Tibial nerve (tissue), 4 donors: Measurements from ENCODE around the gene SORCS2. TPM values are rescaled to one million over a fixed set of nuclear protein-coding genes. Genes with fewer than 3 reads are reported as not detected.

Source experiments
- DNase-seq, 2 donors: peaks; one replicate each; pipeline ENCODE4 v3.0.0-alpha.2; 2019; ENCODE audit warnings: low spot score in 2 of 2
- H3K27ac ChIP-seq, 4 donors: fragments of 200-600 bp; sonication (generic) in 3 of 4; one replicate each; pipeline ENCODE4 v1.5.1; 2017 to 2019; ENCODE audit warnings: mild to moderate bottlenecking in 1 of 4
- H3K27me3 ChIP-seq, 2 donors: fragments of 200-600 bp; sonication (generic) in 1 of 2; one replicate each; pipeline versions ENCODE4 v1.5.1 to v1.6.0; 2017 to 2019
- H3K36me3 ChIP-seq, 3 donors: fragments of 200-600 bp; sonication (generic); one replicate each; pipeline ENCODE4 v1.5.1; 2018 to 2019
- H3K4me1 ChIP-seq, 4 donors: fragments of 200-600 bp; sonication (generic) in 3 of 4; one replicate each; pipeline ENCODE4 v1.5.1; 2017 to 2019
- H3K4me3 ChIP-seq, 4 donors: fragments of 200-600 bp; sonication (generic) in 3 of 4; one replicate each; pipeline ENCODE4 v1.5.1; 2017 to 2019; ENCODE audit warnings: mild to moderate bottlenecking in 1 of 4, moderate library complexity in 1 of 4
- H3K9me3 ChIP-seq, 4 donors: fragments of 200-600 bp; sonication (generic) in 3 of 4; one replicate each; pipeline ENCODE4 v1.5.1; 2017 to 2019
- EP300 ChIP-seq, 2 donors: sonication (generic); formaldehyde crosslinking; IDR thresholded peaks; one replicate each; pipeline ENCODE4 v1.6.1; 2017; ENCODE audit warnings: antibody characterized with exemption in 2 of 2, mild to moderate bottlenecking in 1 of 2
- POLR2A ChIP-seq, 2 donors: fragments of 450-650 bp; IDR thresholded peaks; one replicate each; pipeline ENCODE4 v1.6.1; 2017; ENCODE audit warnings: antibody characterized with exemption in 2 of 2, mild to moderate bottlenecking in 2 of 2, moderate library complexity in 2 of 2
- WGBS, 2 donors: methylation state at CpG; one replicate each; pipeline ENCODE4 v1.1.5; 2018; 5-methylcytosine and 5-hydroxymethylcytosine counted together
- total RNA-seq, 4 donors: library from RNA; depleted of rRNA; stranded (reverse); fragments of >200 nt; gene quantifications; one replicate each; pipeline ENCODE4 v1.1.0, GENCODE V29; 2016
- TF ChIP-seq, protein P1 (sequence below), 5 experiments: fragments of 200-600 bp in 3 of 5; fragments of 450-650 bp in 2 of 5; sonication (generic) in 3 of 5; IDR thresholded peaks; one replicate each; pipeline ENCODE4 v1.5.1; 2016 to 2019; ENCODE audit warnings: antibody characterized with exemption in 5 of 5, mild to moderate bottlenecking in 3 of 5, moderate library complexity in 2 of 5

The SORCS2 gene
- total RNA-seq, 4 donors from 2014 or later, result 15.6 to 48.9 (median 38.3) TPM

DNA sequence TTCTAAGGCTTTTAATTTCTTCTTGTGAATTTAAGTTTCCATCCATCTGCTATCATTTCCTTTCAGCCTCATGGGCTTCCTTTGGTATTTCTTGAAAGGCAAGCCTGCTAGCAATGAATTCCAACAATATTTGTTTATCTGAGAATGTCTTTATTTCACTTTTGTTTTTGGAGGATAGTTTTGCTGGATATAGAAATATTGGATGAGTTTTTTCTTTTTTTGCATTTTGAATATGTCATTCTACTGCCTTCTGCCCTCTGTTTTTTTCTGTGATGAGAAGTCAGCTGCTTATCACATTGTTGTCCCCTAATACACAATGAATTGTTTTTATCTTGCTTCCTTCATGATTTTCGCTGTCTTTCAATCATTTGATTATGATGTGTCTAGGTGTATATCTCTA is 13.2 kb upstream of the SORCS2 start:
- DNase-seq, result no peak

DNA sequence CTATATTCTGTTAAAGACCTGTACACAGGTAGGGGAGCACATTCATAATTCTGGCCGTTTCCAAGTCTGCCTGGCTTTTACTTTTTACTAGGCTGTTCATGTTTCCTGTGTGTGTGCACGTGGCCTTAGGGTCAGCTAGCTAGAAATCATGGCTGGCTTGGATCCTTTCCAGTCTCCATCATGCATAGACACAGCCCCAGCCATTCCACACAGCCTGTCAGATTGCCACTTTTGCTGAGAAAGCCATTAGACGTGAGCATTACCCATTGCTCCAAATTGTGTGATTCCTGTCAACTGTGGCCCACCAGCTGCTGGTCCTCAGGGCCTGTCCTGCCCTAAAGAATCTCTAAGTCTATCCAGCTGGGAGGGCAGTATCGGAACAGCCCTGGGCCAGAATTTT is 11.4 kb upstream of the SORCS2 start:
- no peak overlapping the region for H3K4me3 ChIP-seq
- H3K27me3 ChIP-seq, result no peaks in the 10 kb centered on the region
- DNase-seq, result no peak
- H3K4me1 ChIP-seq, result no peaks in the 10 kb centered on the region
- H3K9me3 ChIP-seq, result peaks cover 0 to 10% (median 3%) of the 10 kb centered on the region in 4 donors
- no peaks in the 10 kb centered on the region for H3K36me3 ChIP-seq
- no peak overlapping the region for H3K27ac ChIP-seq
- WGBS, 2 donors, result 40 to 62% methylated on average over 4 of the region's 4 CpGs
- no peak for TF ChIP-seq EP300 (IDR thresholded peaks at IDR 0.05)
- TF ChIP-seq POLR2A (IDR thresholded peaks at IDR 0.05), result no peak
- TF ChIP-seq, protein P1, sequence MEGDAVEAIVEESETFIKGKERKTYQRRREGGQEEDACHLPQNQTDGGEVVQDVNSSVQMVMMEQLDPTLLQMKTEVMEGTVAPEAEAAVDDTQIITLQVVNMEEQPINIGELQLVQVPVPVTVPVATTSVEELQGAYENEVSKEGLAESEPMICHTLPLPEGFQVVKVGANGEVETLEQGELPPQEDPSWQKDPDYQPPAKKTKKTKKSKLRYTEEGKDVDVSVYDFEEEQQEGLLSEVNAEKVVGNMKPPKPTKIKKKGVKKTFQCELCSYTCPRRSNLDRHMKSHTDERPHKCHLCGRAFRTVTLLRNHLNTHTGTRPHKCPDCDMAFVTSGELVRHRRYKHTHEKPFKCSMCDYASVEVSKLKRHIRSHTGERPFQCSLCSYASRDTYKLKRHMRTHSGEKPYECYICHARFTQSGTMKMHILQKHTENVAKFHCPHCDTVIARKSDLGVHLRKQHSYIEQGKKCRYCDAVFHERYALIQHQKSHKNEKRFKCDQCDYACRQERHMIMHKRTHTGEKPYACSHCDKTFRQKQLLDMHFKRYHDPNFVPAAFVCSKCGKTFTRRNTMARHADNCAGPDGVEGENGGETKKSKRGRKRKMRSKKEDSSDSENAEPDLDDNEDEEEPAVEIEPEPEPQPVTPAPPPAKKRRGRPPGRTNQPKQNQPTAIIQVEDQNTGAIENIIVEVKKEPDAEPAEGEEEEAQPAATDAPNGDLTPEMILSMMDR (IDR thresholded peaks at IDR 0.05), result no peak

More for the DNA sequence above, 13.2 kb upstream of the SORCS2 start:
- 93 to 95% methylated on average over 1 of the region's 1 CpG for WGBS, 2 donors
- Histone ChIP-seq H3K36me3 (no peaks in the 10 kb centered on the region), H3K27me3 (no peaks in the 10 kb centered on the region), H3K9me3 (peaks cover 0 to 10% (median 3%) of the 10 kb centered on the region in 4 donors), H3K4me3 (no peak overlapping the region), H3K4me1 (no peaks in the 10 kb centered on the region), H3K27ac (no peak overlapping the region)
- TF ChIP-seq EP300 (IDR thresholded peaks at IDR 0.05) (no peak), POLR2A (IDR thresholded peaks at IDR 0.05) (no peak)
- TF ChIP-seq, protein P1 (IDR thresholded peaks at IDR 0.05), result no peak

DNA sequence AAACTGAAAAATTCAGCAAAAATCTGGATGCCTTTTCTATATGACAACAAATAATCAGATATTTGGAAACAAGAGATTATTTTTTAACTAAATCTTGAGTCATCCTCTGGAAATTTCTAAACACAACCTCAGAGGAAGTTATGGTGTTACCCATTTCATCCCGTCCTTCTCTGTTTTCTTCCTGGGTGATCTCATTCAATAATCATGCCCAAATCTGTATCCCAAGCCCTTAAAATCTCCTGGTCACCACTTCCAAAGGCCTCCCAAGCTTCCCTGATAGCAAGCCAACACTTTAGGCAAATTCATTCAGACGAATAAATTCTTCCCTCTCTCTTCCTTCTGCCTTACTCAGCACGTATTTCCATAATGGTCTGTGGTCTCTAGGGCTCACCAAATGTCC is 9.7 kb upstream of the SORCS2 start:
- Histone ChIP-seq H3K27ac (no peak overlapping the region), H3K27me3 (no peaks in the 10 kb centered on the region), H3K4me1 (no peaks in the 10 kb centered on the region), H3K9me3 (peaks cover 0 to 10% (median 3%) of the 10 kb centered on the region in 4 donors), H3K4me3 (no peak overlapping the region), H3K36me3 (no peaks in the 10 kb centered on the region)
- 78 to 83% methylated on average over 3 of the region's 3 CpGs for WGBS, 2 donors
- no peak for DNase-seq
- TF ChIP-seq, protein P1 (IDR thresholded peaks at IDR 0.05), result no peak
- TF ChIP-seq EP300 (IDR thresholded peaks at IDR 0.05) (no peak), POLR2A (IDR thresholded peaks at IDR 0.05) (no peak)

DNA sequence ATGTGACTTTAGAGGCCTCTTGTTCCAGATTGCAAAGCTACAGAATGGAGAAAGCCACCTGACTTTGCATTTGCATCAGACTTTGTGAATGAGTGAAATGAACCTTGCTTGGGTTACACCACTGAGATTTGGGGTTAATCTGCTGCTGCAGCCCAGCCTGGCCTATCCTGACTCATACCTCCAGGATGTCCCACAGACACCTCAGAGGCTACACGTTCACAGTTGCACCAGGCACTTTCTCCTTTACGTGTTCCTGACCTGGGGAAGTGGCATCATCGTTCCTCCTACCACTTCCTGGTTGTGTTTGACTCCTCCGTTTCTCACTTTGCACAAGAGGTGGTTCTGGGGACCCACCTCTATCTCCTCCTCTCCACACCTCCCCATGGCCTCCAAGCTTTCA is 9.2 kb upstream of the SORCS2 start:
- Histone ChIP-seq H3K27me3 (peaks cover 0 to under 1% of the 10 kb centered on the region in 2 donors), H3K27ac (no peak overlapping the region), H3K9me3 (peaks cover 0 to 10% (median 3%) of the 10 kb centered on the region in 4 donors), H3K4me3 (no peak overlapping the region), H3K4me1 (no peaks in the 10 kb centered on the region), H3K36me3 (no peaks in the 10 kb centered on the region)
- WGBS, 2 donors, result 75 to 79% methylated on average over 4 of the region's 4 CpGs
- TF ChIP-seq EP300 (IDR thresholded peaks at IDR 0.05) (no peak), POLR2A (IDR thresholded peaks at IDR 0.05) (no peak)
- TF ChIP-seq, protein P1 (IDR thresholded peaks at IDR 0.05), result no peak
- no peak for DNase-seq

DNA sequence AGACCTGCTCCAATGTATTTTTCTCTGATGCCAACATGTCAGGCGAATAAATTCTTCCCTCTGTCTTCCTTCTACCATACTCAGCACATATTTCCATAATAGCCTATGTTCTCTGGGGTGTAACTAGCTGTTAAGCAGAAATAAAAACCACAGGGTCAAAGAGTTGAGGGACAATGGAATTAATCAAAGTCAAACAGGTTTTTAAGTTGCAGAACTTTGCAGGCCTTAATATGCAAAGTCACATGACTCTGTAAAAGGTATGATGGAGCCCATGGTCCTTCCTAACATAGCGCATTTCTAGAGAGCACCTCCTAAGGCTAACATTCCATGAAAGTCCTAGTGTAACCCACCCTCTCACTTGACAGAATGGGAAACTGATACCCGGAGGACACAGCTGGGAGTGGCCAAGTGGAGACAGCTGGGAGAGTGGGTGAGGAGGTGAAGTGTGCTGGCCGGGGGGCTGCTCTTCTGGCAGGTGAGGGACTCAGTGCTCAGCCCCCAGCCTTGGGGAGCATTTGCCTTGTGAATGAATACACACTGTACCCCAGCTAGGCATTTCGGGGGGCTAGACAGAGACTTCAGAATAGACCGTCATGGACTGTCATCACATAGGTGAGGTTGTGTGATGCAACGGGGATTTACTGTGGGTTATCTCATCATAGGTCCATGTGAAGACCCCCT is 8.4 kb upstream of the SORCS2 start:
- Histone ChIP-seq H3K27ac (no peak overlapping the region), H3K4me3 (no peak overlapping the region), H3K27me3 (peaks cover 0 to 5% of the 10 kb centered on the region in 2 donors), H3K4me1 (no peaks in the 10 kb centered on the region), H3K36me3 (no peaks in the 10 kb centered on the region), H3K9me3 (peaks cover 0 to 9% (median 3%) of the 10 kb centered on the region in 4 donors)
- no peak for TF ChIP-seq EP300 (IDR thresholded peaks at IDR 0.05)
- TF ChIP-seq POLR2A (IDR thresholded peaks at IDR 0.05), result no peak
- TF ChIP-seq, protein P1 (IDR thresholded peaks at IDR 0.05), result no peak
- WGBS, 2 donors, result 86 to 90% methylated on average over 7 of the region's 7 CpGs
- DNase-seq, result no peak
